Measurements from ENCODE around the gene KCTD13.
A peak's percentile ranks its signal among the peaks of the same experiment; 100 is the strongest.
"Not testable (repeated sequence)": the region's sequence is repeated elsewhere in the genome, so short reads cannot be mapped to it uniquely, and the experiment has no call there.

The KCTD13 gene

GRCh38 chr16:29877266-29877961 lies 48.6 kb downstream of the KCTD13 start:
- peak; percentile 57 for DNase-seq

- DNase-seq = no peak
These were observed 49.3 kb downstream of the KCTD13 start for GRCh38 chr16:29876594-29877249.

DNA sequence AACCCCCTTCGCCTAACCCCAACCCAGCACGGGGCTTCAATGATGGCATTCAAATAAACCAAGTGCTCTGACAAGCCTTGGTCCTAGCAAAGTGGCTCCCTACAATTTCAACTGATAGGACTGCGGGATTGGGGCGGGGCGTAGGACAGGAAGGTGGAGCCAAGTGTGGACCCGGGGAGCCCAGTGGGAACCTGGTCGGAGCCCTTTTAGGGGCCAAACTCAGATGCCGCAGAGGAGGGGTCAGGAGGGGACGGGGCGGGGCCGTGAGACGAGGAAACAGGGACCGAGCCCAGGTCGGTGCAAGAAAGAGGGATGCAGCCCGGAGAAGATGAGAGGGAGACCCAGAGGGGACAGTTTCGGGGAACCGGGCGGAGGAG lies 49.8 kb downstream of the KCTD13 start:
- DNase-seq = no peak

- no peak for DNase-seq
These were observed 50.8 kb downstream of the KCTD13 start for GRCh38 chr16:29875206-29875605.

GRCh38 chr16:29873319-29873718 lies 52.7 kb downstream of the KCTD13 start:
- DNase-seq = no peak

- DNase-seq = no peak
These were observed 54.0 kb downstream of the KCTD13 start for GRCh38 chr16:29871822-29872546.

GRCh38 chr16:29869067-29869466 lies 57.0 kb downstream of the KCTD13 start:
- not testable (repeated sequence) for DNase-seq

DNA sequence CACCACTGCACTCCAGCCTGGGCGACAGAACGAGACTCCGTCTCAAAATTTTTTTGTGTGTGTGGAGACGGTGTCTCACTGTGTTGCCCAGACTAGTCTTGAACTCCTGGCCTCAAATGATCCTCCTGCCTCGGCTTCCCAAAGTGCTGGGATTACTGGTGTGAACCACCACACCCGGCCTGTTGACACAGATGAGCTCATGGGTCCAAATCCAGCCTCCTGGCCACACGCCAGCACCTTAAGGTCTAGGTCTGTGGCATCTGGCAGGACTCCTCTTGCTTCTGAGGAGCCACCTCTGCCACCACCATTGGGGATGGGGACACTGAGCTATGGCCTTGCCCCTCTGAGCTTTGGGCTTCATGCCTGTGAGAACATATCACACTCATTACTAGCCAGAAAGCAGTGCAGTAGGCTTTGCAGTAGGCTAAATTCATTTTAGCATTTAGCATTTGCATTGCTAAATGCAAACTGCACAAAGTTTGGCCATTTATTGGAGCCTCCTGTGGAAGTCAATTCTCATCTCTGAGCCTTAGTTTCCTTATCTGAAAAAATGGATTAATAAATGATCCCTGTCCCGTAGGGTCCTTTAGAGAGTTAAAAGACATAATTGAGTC lies 57.5 kb downstream of the KCTD13 start:
- DNase-seq = no peak

DNA sequence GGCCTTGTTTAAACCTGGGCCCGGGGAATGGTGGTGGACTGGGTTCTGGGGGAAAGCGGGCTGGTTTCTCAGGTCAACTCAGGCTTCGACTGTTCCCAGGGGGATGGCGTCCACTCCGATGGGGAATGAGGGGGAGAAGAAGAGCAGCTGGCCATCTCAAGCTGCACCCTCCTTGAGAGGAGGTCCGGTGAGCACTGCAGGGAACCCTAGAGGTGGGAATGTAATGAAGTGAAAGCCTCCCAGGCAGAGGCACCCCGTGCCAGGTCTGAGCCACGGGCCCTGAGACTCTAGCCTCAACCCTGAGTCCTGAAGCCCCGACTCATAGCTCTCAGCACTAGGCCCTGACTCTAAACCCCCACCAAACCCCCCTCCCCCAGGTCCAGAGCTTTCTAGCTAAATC lies 61.8 kb downstream of the KCTD13 start:
- no peak for DNase-seq

GRCh38 chr16:29863669-29863984 lies 62.4 kb downstream of the KCTD13 start:
- DNase-seq = no peak

DNA sequence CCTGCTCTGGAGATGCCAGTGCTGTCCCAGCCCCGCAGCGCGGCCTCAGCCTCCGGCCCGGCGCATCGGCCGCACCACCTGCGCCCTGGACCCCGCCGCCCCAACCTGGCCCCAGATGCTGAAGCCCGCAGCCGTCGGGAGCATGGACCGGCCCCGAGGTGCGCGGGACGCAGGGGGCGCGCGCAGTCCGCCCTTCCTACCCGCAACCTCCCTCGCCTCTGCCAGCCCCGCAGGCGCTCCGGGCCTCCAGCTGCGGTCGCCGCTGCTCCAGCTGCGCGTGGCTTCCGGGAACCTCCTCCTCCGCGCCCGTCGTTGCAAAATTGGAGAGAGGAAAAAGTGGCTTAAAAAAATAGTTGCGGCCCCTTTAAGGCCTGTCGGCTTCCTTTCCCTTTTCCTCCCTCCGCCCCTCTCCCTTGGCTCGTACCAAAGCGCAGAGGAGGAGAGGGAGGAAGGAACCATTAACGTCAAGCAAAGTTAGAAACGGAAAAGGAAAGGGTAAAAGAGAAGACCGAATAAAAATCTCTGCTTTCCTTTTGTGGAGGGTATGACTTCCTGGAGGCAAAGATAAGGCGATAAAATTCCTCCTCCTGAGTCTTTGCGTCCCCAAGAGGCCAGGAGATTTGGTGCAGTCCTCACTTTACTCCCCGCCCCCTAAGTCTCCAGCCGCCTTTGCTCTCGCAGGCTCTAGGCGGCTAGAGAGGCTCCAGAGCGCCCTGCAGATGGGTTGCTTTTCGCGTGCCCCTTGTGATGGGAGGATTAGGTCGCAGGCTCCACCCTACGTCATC lies 63.0 kb downstream of the KCTD13 start, which contains the start of gene CDIPT:
CDIPT (minus strand) TSS at position 343 of the 785 bp plus-strand sequence. CDS start 369 bp downstream, outside the sequence.
- peak; percentile 97 for DNase-seq

DNA sequence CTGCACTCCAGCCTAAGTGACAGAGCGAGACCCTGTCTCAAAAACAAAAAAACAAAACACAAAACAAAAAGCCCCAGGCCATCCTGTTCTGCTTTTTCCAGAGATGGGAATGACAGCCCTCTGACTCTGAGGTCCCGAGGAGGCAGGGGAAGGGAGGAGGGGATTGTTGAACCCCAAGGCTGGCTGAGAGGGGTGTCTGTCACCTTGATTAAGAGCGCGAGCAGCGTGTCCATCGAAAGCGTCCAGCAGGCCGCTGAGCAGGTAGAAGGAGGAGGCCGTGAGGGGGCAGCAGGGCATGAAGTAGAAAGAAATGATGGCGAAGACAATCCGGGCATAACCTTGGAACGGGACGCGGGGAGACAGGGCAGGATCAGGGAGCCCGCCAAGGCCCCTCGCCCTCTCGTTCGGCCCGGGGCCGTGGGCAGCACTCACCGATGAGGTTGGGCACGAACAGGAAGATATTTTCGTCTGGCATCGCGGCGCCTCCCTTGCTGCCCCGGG lies 63.6 kb downstream of the KCTD13 start:
- peak; percentile 8 for DNase-seq

GRCh38 chr16:29860218-29860617 lies 65.8 kb downstream of the KCTD13 start:
- DNase-seq = no peak

DNA sequence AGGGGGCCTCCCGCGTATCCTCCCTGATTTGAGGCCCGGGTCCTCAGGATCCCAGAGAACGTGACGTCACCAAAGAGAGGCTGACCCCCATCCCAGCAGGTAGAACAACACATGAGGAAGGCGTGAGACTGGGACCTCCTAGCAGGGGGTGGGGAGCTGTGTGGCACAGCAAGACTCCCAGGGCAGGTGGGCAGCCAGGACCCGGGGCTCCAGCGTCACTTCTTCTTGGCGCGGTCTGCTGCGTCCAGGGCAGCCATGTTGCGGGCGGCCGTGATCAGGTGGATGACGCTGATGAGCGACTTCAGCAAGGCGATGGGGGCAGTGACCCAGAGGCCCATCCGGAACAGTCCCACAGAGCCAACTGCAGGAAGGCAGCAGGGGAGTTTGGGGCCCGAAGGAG lies 67.1 kb downstream of the KCTD13 start:
- DNase-seq = no peak

GRCh38 chr16:29858149-29858849 lies 67.7 kb downstream of the KCTD13 start:
- no peak for DNase-seq

GRCh38 chr16:29857133-29857760 lies 68.8 kb downstream of the KCTD13 start:
- no peak for DNase-seq
